Measurements from ENCODE around the gene GRAP2.
"Not testable (repeated sequence)": the region's sequence is repeated elsewhere in the genome, so short reads cannot be mapped to it uniquely, and the experiment has no call there.

- not testable (repeated sequence) for TF ChIP-seq CTCF (IDR thresholded peaks at IDR 0.05; ENCODE audit: extremely low read depth in 1 of 2, insufficient read depth in 1 of 2, low read depth in 1 of 2, low read length in 2 of 2); POLR2A (IDR thresholded peaks at IDR 0.05; ENCODE audit: low read depth, low read length); POLR2AphosphoS5 (IDR thresholded peaks at IDR 0.05; ENCODE audit: insufficient read depth, low read depth, low read length)
Observed at GRCh38 chr22:39992894-39993293, 92.0 kb downstream of the GRAP2 start.

All from endothelial cell of umbilical vein (primary cell).